Glutamatergic neuron (in vitro differentiated cells): ENCODE data around the gene SEC14L1. TPM values are rescaled to one million over a fixed set of nuclear protein-coding genes. Genes with fewer than 3 reads are reported as not detected.

Source experiments
- DNase-seq: peaks from one replicate; pipeline ENCODE4 v3.0.0; 2022
- H3K27ac Mint-ChIP-seq: one replicate; pipeline ENCODE4 v1.8.0; 2020; ENCODE audit warnings: mild to moderate bottlenecking, mixed read lengths, inconsistent platforms; ENCODE audit not compliant: unreplicated experiment
- H3K27me3 Mint-ChIP-seq: one replicate; pipeline ENCODE4 v1.8.0; 2020; ENCODE audit warnings: mild to moderate bottlenecking, moderate library complexity, mixed read lengths, inconsistent platforms; ENCODE audit not compliant: unreplicated experiment
- H3K36me3 Mint-ChIP-seq: one replicate; pipeline ENCODE4 v1.8.0; 2020; ENCODE audit warnings: mild to moderate bottlenecking, mixed read lengths, inconsistent platforms; ENCODE audit not compliant: unreplicated experiment
- H3K4me1 Mint-ChIP-seq: one replicate; pipeline ENCODE4 v1.8.0; 2020; ENCODE audit warnings: mild to moderate bottlenecking, low read depth, mixed read lengths, inconsistent platforms; ENCODE audit not compliant: unreplicated experiment
- H3K4me3 Mint-ChIP-seq: one replicate; pipeline ENCODE4 v1.8.0; 2020; ENCODE audit warnings: mild to moderate bottlenecking, mixed read lengths, inconsistent platforms; ENCODE audit not compliant: unreplicated experiment
- H3K9me3 Mint-ChIP-seq: one replicate; pipeline ENCODE4 v1.8.0; 2020; ENCODE audit warnings: mild to moderate bottlenecking, moderate library complexity, mixed read lengths, inconsistent platforms; ENCODE audit not compliant: unreplicated experiment
- total RNA-seq: library from RNA; stranded (reverse); fragmentation: NEBNext Ultra II Directional; extraction: Animal tissue kit (Norgen Biotek cat#: 25700); gene quantifications from one replicate; pipeline ENCODE4 v1.2.1, GENCODE V29; 2021; ENCODE audit not compliant: unreplicated experiment
- TF ChIP-seq, protein P1 (sequence below): fragments of 200-600 bp; sonication (generic); IDR thresholded peaks from one replicate; pipeline ENCODE4 v1.5.0; 2021; ENCODE audit not compliant: partially characterized antibody, unreplicated experiment

The SEC14L1 gene
- total RNA-seq, 1 donor from 2014 or later = 104 TPM

DNA sequence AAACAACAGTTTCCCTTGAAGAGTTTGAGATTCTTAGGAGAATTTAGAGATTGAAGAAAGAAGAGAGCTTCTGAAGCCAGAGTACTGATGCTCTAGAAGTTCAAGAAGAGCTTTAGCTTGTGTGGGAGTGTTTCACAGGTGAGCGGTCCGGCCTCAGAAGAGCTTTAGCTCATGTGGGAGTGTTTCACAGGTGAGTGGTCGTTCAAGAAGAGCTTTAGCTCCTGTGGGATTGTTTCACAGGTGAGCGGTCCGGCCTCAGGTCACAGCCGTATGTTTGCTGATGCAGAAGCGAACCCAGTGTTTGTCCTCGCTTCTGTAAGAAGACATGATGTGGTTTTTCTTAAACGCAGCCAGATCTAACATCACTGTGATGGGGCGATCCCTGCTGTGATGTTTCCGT is 76.4 kb downstream of the SEC14L1 start:
- Mint-ChIP-seq H3K27ac (no peak overlapping the region), H3K4me3 (no peak overlapping the region), H3K9me3 (peaks cover 4% of the 10 kb centered on the region), H3K36me3 (peaks cover 9% of the 10 kb centered on the region), H3K4me1 (peaks cover 2% of the 10 kb centered on the region), H3K27me3 (peaks cover 1% of the 10 kb centered on the region)
- no peak for DNase-seq
- TF ChIP-seq, protein P1, sequence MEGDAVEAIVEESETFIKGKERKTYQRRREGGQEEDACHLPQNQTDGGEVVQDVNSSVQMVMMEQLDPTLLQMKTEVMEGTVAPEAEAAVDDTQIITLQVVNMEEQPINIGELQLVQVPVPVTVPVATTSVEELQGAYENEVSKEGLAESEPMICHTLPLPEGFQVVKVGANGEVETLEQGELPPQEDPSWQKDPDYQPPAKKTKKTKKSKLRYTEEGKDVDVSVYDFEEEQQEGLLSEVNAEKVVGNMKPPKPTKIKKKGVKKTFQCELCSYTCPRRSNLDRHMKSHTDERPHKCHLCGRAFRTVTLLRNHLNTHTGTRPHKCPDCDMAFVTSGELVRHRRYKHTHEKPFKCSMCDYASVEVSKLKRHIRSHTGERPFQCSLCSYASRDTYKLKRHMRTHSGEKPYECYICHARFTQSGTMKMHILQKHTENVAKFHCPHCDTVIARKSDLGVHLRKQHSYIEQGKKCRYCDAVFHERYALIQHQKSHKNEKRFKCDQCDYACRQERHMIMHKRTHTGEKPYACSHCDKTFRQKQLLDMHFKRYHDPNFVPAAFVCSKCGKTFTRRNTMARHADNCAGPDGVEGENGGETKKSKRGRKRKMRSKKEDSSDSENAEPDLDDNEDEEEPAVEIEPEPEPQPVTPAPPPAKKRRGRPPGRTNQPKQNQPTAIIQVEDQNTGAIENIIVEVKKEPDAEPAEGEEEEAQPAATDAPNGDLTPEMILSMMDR = no peak

DNA sequence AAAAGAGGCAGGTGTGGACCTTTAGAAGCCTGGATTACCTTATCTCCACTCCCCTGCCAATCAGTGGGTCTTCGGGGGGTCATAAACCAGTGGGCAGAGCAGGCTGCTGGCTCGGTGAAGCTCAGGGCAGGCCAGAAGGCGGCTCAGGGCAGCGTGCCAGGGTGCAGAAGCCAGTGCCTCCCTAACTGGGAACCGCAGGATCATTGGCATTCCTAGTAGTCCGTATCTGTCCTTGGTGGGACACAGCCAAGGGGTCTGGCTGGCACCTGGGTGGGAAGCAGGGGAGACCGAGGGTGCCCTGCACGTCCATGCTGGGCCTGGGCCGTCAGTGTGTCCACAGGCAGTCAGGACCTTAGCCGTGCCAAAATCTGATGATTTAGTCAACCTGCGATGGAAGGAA is 76.8 kb downstream of the SEC14L1 start:
- H3K27me3 Mint-ChIP-seq = peaks cover 1% of the 10 kb centered on the region
- no peak for DNase-seq
- TF ChIP-seq, protein P1 = no peak
- H3K27ac Mint-ChIP-seq = no peak overlapping the region
- peaks cover under 1% of the 10 kb centered on the region for H3K4me1 Mint-ChIP-seq
- peaks cover 4% of the 10 kb centered on the region for H3K9me3 Mint-ChIP-seq
- no peak overlapping the region for H3K4me3 Mint-ChIP-seq
- H3K36me3 Mint-ChIP-seq = peaks cover 9% of the 10 kb centered on the region

DNA sequence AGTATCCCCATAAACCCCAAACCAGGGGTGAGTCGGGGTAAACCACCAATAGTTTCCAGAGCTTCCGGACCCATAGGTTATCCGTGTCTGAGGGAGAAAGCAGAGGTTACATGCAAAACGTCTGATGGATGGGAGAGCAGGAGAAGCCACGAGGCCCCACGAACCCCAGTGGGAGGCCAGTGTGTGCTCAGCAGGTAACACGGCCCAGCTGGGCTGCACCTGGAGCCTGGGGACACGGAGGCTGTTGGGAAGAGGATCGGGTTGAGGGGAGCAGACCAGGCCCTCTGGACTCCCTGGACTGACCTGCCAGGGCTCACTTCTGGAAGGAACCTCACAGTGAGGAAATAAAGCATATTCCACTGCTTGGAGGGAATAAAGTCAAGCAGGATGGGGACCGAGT is 78.1 kb downstream of the SEC14L1 start:
- DNase-seq = no peak
- H3K4me1 Mint-ChIP-seq = no peaks in the 10 kb centered on the region
- H3K27ac Mint-ChIP-seq = no peak overlapping the region
- TF ChIP-seq, protein P1 = no peak
- H3K36me3 Mint-ChIP-seq = peaks cover 9% of the 10 kb centered on the region
- peaks cover 4% of the 10 kb centered on the region for H3K9me3 Mint-ChIP-seq
- H3K4me3 Mint-ChIP-seq = no peak overlapping the region
- peaks cover 1% of the 10 kb centered on the region for H3K27me3 Mint-ChIP-seq

DNA sequence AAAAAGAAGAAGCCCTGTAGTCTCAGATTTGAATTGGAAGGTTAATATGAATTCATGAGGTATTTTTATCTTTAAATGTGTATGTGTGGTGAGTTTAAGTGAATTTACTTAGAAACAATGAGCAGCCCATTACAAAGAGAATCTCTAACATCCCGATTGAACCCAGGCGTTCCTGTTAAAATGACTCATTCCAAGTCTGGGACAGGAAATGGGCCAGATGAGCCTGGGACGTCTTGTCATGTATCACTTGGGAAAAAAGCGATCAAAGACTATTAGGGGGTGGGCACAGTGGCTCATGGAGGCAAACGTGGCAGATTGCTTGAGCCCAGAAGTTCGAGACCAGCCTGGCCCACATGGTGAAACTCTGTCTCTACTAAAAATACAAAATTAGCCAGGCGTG is 81.6 kb downstream of the SEC14L1 start:
- Mint-ChIP-seq H3K9me3 (peaks cover 1% of the 10 kb centered on the region), H3K4me1 (no peaks in the 10 kb centered on the region), H3K27me3 (peaks cover 1% of the 10 kb centered on the region), H3K4me3 (no peak overlapping the region), H3K36me3 (no peaks in the 10 kb centered on the region), H3K27ac (no peak overlapping the region)
- TF ChIP-seq, protein P1 = no peak
- no peak for DNase-seq

DNA sequence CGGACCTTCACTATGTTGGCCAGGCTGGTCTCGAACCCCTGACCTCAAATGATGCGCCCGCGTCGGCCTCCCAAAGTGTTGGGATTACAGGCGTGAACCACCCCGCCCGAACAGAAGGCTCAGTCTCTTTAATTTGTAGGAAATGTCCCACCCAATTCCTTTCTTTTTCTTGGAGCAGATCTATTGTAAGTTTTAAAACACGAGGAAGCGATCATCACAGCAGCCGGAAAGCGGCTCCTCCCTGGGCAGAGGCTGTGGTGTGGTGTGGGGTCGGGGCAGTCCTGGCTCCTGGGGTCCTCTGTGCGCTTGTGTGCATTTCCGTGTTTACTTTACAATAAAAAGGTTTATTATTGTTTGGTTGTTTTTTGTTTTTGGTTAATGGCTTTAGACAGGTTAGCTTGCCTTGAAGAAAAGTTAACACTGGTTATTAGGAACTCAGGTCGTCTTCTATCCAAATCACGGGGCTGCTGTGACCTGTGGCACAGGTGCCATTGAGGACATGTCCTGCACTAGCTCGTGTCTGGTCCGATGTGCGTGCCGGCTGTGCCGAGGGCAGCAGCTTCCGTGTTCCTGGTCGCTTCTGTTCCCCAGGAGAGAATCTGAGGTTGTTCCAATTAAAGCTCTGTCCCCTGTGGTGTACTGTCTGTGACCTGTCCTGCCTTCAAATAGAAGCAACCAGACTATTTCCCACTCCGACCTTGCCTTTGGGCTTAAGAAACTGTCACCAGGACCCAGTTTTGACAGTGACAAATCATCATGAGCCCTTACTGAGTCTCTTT is 83.1 kb downstream of the SEC14L1 start:
- TF ChIP-seq, protein P1 = no peak
- no peak overlapping the region for H3K27ac Mint-ChIP-seq
- no peak overlapping the region for H3K4me3 Mint-ChIP-seq
- H3K27me3 Mint-ChIP-seq = peaks cover 4% of the 10 kb centered on the region
- no peak for DNase-seq
- no peaks in the 10 kb centered on the region for H3K36me3 Mint-ChIP-seq
- H3K9me3 Mint-ChIP-seq = peaks cover 1% of the 10 kb centered on the region
- no peaks in the 10 kb centered on the region for H3K4me1 Mint-ChIP-seq
